Jurkat, Clone E6-1 (cell line): ENCODE results near the gene DEFB113.

Source experiments
- DNase-seq: peaks from one replicate; pipeline ENCODE4 v3.0.0-alpha.2; 2011; ENCODE audit warnings: low read depth, low spot score
- H3K4me3 ChIP-seq: 2 replicates; pipeline ENCODE4 v1.5.1; 2011; ENCODE audit warnings: mild to moderate bottlenecking, low read length, control low read depth, moderate library complexity

DEFB113 gene

DNA sequence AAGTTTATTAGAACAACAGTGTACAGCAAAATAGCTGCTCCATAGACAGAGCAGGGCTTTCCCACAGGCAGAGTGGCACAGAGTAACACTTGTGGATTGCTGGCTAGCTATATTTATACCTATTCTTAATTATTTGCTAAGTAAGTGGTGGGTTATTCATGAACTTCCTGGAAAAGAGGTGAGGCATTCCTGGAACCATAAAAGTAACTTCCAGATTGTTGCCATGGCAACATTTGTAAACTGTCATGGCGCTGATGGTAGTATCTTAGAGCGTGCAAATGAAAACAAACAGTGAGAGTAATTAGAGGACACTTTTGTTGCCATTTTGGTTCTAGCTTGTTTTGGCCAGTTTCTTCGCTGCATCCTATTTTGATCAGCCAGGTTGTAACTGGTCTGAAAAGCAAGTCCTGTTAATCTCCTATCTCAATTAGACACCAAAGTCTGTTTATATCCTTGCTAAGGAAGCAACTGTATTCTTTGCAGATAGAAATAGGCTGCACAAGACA lies 29.4 kb downstream of the DEFB113 start:
- DNase-seq, result no peak

DNA sequence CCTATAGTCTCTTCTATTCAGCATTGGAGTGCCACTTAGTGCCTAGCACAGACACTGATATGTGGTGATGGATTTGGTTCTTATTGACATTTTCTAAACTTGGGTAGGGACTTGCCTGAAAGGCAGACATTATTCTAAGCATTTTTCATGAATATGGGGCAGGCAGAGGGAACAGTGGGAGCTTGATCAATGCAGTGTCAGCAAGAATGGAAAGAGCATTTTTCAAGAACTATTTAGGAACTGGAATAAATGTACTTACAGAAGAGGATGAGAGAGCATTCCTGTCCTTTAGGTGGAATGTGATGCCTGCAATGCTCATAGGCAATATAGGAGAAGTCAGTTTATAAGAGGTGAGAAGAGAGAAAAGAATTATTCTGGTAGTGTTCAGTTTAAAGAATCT lies 31.6 kb downstream of the DEFB113 start:
- H3K4me3 ChIP-seq, result no peak overlapping the region
- no peak for DNase-seq

More for the DNA sequence above, 29.4 kb downstream of the DEFB113 start:
- no peak overlapping the region for H3K4me3 ChIP-seq

DNA sequence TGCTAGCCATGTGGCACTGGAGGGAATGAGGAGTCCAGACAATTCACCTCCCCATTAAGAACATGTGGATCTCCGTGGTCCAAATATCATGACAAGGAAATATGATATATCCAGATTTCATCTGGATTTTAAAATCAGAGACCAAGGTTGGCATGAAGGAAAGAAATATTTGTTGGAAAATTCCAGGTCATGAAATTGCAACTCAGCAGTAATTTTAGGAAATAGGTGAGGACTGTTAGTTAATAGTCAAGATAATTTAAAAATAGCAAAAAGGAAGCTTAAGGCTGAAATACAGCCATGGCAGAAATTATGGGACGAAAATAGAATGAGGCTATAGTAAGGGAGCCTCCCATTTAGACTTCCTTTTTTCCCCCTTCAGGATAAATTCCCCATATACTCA lies 32.4 kb downstream of the DEFB113 start:
- no peak overlapping the region for H3K4me3 ChIP-seq
- no peak for DNase-seq

DNA sequence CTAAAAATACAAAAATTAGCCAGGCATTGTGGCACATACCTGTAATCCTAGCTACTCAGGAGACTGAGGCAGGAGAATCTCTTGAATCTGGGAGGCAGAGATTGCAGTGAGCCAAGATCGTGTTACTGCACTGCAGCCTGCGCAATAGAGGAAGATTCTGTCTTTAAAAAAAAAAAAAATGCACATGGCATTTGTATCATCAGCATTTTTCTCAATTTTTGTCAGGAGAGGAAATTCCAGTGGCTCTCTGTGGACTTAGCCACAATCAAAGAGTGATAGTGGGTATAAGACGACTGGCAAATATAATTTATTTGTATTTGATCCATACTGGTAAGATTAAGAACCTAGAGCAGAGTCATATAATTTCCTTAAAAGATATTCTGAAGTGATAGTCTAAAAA lies 34.0 kb downstream of the DEFB113 start:
- H3K4me3 ChIP-seq, result no peak overlapping the region
- no peak for DNase-seq

GRCh38 chr6:49934770-49935169 lies 34.7 kb downstream of the DEFB113 start:
- H3K4me3 ChIP-seq, result no peak overlapping the region
- no peak for DNase-seq

GRCh38 chr6:49933526-49933925 lies 35.9 kb downstream of the DEFB113 start:
- H3K4me3 ChIP-seq, result no peak overlapping the region

DNA sequence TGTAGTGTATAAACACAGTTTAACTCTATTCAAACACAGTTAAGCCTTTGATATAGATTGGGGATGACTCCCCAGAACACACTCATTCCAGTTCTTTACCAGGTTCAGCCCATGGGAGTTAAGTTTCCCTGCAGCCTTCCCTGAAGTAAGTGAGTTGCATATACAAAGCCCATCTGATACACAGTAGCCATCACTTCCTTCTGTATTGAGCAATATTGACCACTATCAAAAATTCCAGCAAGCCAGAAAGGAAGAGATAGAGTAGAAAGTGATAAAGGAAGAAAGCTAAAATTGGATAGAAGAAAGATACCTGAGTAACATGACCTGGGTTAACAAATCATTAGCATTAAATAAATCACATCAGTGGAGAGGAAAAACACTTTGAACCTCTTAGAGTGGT lies 40.1 kb downstream of the DEFB113 start:
- H3K4me3 ChIP-seq, result no peak overlapping the region
- no peak for DNase-seq

More at GRCh38 chr6:49933526-49933925, 35.9 kb downstream of the DEFB113 start:
- no peak for DNase-seq

DNA sequence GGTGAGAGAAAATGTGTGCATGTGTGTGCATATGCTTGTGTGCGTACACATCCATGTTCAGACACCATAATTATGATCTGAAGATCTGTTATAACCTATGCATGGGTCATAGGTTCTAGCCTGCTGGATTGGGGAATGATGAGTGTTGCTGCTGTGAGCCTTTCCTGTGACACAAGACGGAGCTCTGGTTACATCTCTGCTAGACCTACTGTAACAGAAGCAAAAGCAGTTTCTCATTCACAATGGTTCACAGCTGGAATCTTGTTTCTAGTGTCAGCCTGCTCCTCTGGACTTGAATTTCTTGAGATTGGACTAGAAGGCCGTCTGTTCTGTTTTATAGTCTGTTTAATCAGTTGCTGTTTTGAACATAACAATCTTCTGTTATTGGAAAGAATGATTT lies 45.6 kb downstream of the DEFB113 start:
- DNase-seq, result no peak
- no peak overlapping the region for H3K4me3 ChIP-seq

DNA sequence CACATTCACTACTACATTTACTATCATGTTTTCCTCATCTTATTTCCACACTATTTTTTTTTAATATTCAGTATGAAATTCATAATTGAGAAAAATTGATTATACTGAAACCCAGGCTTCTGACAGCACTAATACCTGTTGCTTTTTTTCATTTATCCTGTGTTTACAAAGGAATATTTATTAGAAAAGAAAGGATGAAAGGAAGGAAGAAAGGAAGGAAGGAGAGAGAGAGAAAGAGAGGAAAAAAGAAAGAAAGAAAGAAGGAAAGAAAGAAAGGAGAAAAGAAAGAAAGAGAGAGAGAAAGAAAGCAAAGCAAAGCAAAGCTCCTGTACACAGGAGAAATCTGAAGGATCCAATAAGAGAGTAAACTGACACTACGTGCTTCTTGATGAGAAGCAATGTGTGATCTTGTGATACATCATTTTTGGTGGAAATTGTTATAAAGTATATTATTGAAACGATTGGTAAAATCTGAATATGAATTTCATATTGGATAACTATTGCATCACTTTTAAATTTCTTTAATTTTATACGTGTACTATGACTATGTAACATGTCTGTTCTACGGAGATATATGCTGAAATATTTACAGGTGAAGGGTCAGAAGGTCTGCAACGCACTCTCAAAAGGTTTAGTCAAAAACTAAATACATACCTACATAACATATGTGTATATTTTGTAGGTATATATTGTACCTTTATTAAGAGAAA lies 49.3 kb downstream of the DEFB113 start:
- DNase-seq, result no peak
- H3K4me3 ChIP-seq, result no peak overlapping the region

DNA sequence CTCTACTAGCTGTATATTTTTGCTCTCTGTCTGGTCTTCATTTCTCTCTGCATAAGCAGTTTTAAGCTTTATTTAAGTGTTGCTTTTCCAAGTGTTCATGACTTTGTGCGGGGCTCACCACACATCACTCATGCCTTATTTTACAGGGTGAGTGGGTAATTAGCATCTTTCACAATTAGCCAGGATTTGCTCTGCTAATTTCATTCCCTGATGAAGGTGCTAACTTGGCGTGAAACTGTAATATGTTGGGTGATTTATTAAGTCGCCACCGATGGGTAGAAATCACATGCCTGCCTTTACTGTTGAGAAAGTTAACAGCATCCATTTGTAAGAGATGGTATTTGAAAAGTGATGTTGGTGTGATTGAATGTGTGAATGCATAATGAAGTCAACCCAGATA lies 50.2 kb downstream of the DEFB113 start:
- H3K4me3 ChIP-seq, result no peak overlapping the region
- no peak for DNase-seq

DNA sequence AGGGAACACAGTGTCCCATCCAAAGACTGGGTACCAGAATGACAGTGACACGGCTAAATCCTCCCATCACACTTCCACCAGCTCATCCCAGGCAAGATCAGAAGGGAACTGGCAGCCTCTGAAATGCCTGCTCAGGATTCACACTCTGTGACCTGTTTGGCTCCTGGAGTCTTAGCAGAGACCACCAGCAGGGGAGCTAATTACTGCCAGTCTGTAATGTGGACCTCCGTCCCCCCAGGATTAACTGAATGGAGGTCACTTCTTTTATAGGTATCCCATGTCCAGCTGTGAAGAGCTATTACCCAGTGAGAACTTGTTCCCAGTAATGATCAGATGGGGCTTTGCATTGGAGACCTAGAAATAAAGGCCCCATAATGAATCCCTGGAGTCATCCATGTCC lies 50.6 kb downstream of the DEFB113 start:
- DNase-seq, result no peak
- H3K4me3 ChIP-seq, result no peak overlapping the region
